ENCODE results near the gene TMEM18.

GRCh38 chr2:624551-625347, 52.5 kb downstream of the TMEM18 start:
- TF ChIP-seq CTCF (conservative IDR thresholded peaks at IDR 0.05 in 1 of 2, IDR thresholded peaks at IDR 0.05 in 1 of 2; ENCODE audit: low read depth in 1 of 2, low read length in 2 of 2) (no peak), EZH2 (IDR thresholded peaks at IDR 0.05; ENCODE audit: low read length, missing control alignments) (no peak)

All from fibroblast of lung (primary cell).